Gastroesophageal sphincter (tissue), 4 donors: ENCODE measurements around the gene ACOXL. TPM values are rescaled to one million over a fixed set of nuclear protein-coding genes. Genes with fewer than 3 reads are reported as not detected.

ENCODE experiments used
- ATAC-seq: fragments of 150-250 bp; one replicate; pipeline ENCODE4 v1.9.1; 2016; ENCODE audit warnings: mild to moderate bottlenecking, moderate library complexity
- H3K27ac ChIP-seq, 4 donors: fragments of 200-600 bp; sonication (generic) in 3 of 4; 1 replicate in 3 of 4; 2 replicates in 1 of 4; pipeline ENCODE4 v1.5.1; 2016 to 2019
- H3K27me3 ChIP-seq: fragments of 200-600 bp; sonication (generic); one replicate; pipeline ENCODE4 v1.5.1; 2019
- H3K36me3 ChIP-seq, 2 donors: fragments of 200-600 bp; sonication (generic); one replicate each; pipeline ENCODE4 v1.5.1; 2019; ENCODE audit warnings: control low read depth in 1 of 2
- H3K4me1 ChIP-seq, 3 donors: fragments of 200-600 bp; sonication (generic); 1 replicate in 2 of 3; 2 replicates in 1 of 3; pipeline ENCODE4 v1.5.1; 2016 to 2019; ENCODE audit warnings: control low read depth in 2 of 3
- H3K4me3 ChIP-seq, 2 donors: fragments of 200-600 bp; sonication (generic); one replicate each; pipeline ENCODE4 v1.5.1; 2019; ENCODE audit warnings: mild to moderate bottlenecking in 1 of 2, moderate library complexity in 1 of 2
- H3K9me3 ChIP-seq, 3 donors: fragments of 200-600 bp; sonication (generic); one replicate each; pipeline ENCODE4 v1.5.1; 2017 to 2019; ENCODE audit warnings: control low read depth in 2 of 3
- CTCF ChIP-seq, 4 experiments: fragments of 200-600 bp in 2 of 4; fragments of 450-650 bp in 2 of 4; sonication (generic) in 1 of 4; IDR thresholded peaks; one replicate each; pipeline ENCODE4 v1.5.1; 2017 to 2019; ENCODE audit warnings: antibody characterized with exemption in 4 of 4, mild to moderate bottlenecking in 2 of 4, moderate library complexity in 2 of 4
- EP300 ChIP-seq: sonication (generic); formaldehyde crosslinking; IDR thresholded peaks from one replicate; pipeline ENCODE4 v1.6.1; 2017; ENCODE audit warnings: antibody characterized with exemption, mild to moderate bottlenecking
- POLR2A ChIP-seq, 2 donors: fragments of 450-650 bp; IDR thresholded peaks; one replicate each; pipeline ENCODE4 v1.6.1; 2017; ENCODE audit warnings: antibody characterized with exemption in 2 of 2, mild to moderate bottlenecking in 2 of 2, moderate library complexity in 1 of 2
- POLR2AphosphoS5 ChIP-seq: sonication (generic); formaldehyde crosslinking; IDR thresholded peaks from one replicate; pipeline ENCODE4 v1.6.1; 2017; ENCODE audit warnings: antibody characterized with exemption
- WGBS, 2 donors: methylation state at CpG; one replicate each; pipeline ENCODE4 v1.1.5; 2018; ENCODE audit warnings: low coverage in 1 of 2; 5-methylcytosine and 5-hydroxymethylcytosine counted together
- total RNA-seq, 4 donors: library from RNA; depleted of rRNA; stranded (reverse); fragments of >200 nt; gene quantifications; one replicate each; pipeline ENCODE4 v1.1.0, GENCODE V29; 2016

The ACOXL gene
- total RNA-seq, 4 donors from 2014 or later = not detected

- WGBS, 2 donors = 85 to 91% methylated on average over 2 of the region's 2 CpGs
- H3K9me3 ChIP-seq = no peaks in the 10 kb centered on the region
- H3K4me1 ChIP-seq = no peaks in the 10 kb centered on the region
- no peaks in the 10 kb centered on the region for H3K36me3 ChIP-seq
- TF ChIP-seq EP300 (no peak), POLR2A (IDR thresholded peaks at IDR 0.05) (no peak), CTCF (IDR thresholded peaks at IDR 0.05) (no peak), POLR2AphosphoS5 (no peak)
- H3K27ac ChIP-seq = no peak overlapping the region
- H3K27me3 ChIP-seq = peaks cover 12% of the 10 kb centered on the region
- H3K4me3 ChIP-seq = no peak overlapping the region
- no peak for ATAC-seq
Observed at GRCh38 chr2:110785439-110785838, 53.1 kb downstream of the ACOXL start.

GRCh38 chr2:110788976-110789375, 56.6 kb downstream of the ACOXL start:
- no peak overlapping the region for H3K27ac ChIP-seq
- no peaks in the 10 kb centered on the region for H3K36me3 ChIP-seq
- no peak for TF ChIP-seq CTCF (IDR thresholded peaks at IDR 0.05)
- TF ChIP-seq EP300 = no peak
- no peak for TF ChIP-seq POLR2AphosphoS5
- no peak for TF ChIP-seq POLR2A (IDR thresholded peaks at IDR 0.05)
- WGBS, 2 donors = 43 to 67% methylated on average over 1 of the region's 2 CpGs
- H3K27me3 ChIP-seq = peaks cover 32% of the 10 kb centered on the region
- H3K9me3 ChIP-seq = no peaks in the 10 kb centered on the region
- no peaks in the 10 kb centered on the region for H3K4me1 ChIP-seq
- no peak overlapping the region for H3K4me3 ChIP-seq
- no peak for ATAC-seq

GRCh38 chr2:110789706-110790105, 57.3 kb downstream of the ACOXL start:
- no peaks in the 10 kb centered on the region for H3K36me3 ChIP-seq
- no peak overlapping the region for H3K27ac ChIP-seq
- TF ChIP-seq EP300 (no peak), POLR2AphosphoS5 (no peak)
- H3K4me1 ChIP-seq = no peaks in the 10 kb centered on the region
- ATAC-seq = no peak
- H3K9me3 ChIP-seq = no peaks in the 10 kb centered on the region
- 88% methylated on average over 2 of the region's 4 CpGs; no CpG with 5 or more reads in 1 of the 2 donors for WGBS, 2 donors
- no peak overlapping the region for H3K4me3 ChIP-seq
- H3K27me3 ChIP-seq = peaks cover 39% of the 10 kb centered on the region

GRCh38 chr2:110790907-110791306, 58.5 kb downstream of the ACOXL start:
- H3K27ac ChIP-seq = no peak overlapping the region
- no peak overlapping the region for H3K4me3 ChIP-seq
- no peaks in the 10 kb centered on the region for H3K4me1 ChIP-seq
- H3K27me3 ChIP-seq = peaks cover 47% of the 10 kb centered on the region
- H3K9me3 ChIP-seq = no peaks in the 10 kb centered on the region
- ATAC-seq = no peak
- no peaks in the 10 kb centered on the region for H3K36me3 ChIP-seq
- TF ChIP-seq CTCF (IDR thresholded peaks at IDR 0.05) (no peak), POLR2A (IDR thresholded peaks at IDR 0.05) (no peak), EP300 (no peak), POLR2AphosphoS5 (no peak)

GRCh38 chr2:110791435-110791834, 59.1 kb downstream of the ACOXL start:
- 74 to 76% methylated on average over 2 to 4 of the region's 4 CpGs for WGBS, 2 donors
- H3K4me3 ChIP-seq = no peak overlapping the region
- no peak for TF ChIP-seq CTCF (IDR thresholded peaks at IDR 0.05)
- no peak for TF ChIP-seq EP300
- no peak for TF ChIP-seq POLR2AphosphoS5
- TF ChIP-seq POLR2A (IDR thresholded peaks at IDR 0.05) = no peak
- no peaks in the 10 kb centered on the region for H3K9me3 ChIP-seq
- no peak for ATAC-seq
- H3K36me3 ChIP-seq = no peaks in the 10 kb centered on the region
- H3K27me3 ChIP-seq = peaks cover 43% of the 10 kb centered on the region
- no peak overlapping the region for H3K27ac ChIP-seq
- H3K4me1 ChIP-seq = no peaks in the 10 kb centered on the region
